CD4-positive, alpha-beta T cell treated with Interleukin-12 subunit alpha and Interleukin-12 subunit beta, for 1 hour (primary cell): Measurements from ENCODE around the gene BSND.

Experiments used
- DNase-seq: peaks from one replicate; pipeline ENCODE4 v3.0.0-alpha.2; 2020

BSND gene

GRCh38 chr1:54994355-54994990, 4.3 kb upstream of the BSND start:
- no peak for DNase-seq

- DNase-seq, result no peak
Observed at GRCh38 chr1:54995013-54995760, 3.5 kb upstream of the BSND start.

GRCh38 chr1:54995835-54996234, 2.9 kb upstream of the BSND start:
- DNase-seq, result peak; percentile 63

- peak; percentile 82 for DNase-seq
Observed at GRCh38 chr1:54996359-54996868, 2.3 kb upstream of the BSND start.

- no peak for DNase-seq
Observed at GRCh38 chr1:54996869-54997710, 1.6 kb upstream of the BSND start.

- no peak for DNase-seq
Observed at GRCh38 chr1:54997711-54997986, 1.1 kb upstream of the BSND start.

GRCh38 chr1:54998100-54998499, 633 bp upstream of the BSND start:
- no peak for DNase-seq

- DNase-seq, result no peak
Observed at GRCh38 chr1:55000110-55001085, 1.7 kb downstream of the BSND start.

- DNase-seq, result no peak
Observed at GRCh38 chr1:55001311-55001710, 2.6 kb downstream of the BSND start.

- no peak for DNase-seq
Observed at GRCh38 chr1:55002686-55003085, 4.0 kb downstream of the BSND start.

GRCh38 chr1:55005351-55006140, 6.8 kb downstream of the BSND start:
- DNase-seq, result no peak

GRCh38 chr1:55006931-55007330, 8.2 kb downstream of the BSND start:
- DNase-seq, result no peak

GRCh38 chr1:55007625-55008024, 8.9 kb downstream of the BSND start:
- no peak for DNase-seq

- DNase-seq, result no peak
Observed at GRCh38 chr1:55010194-55010886, 11.6 kb downstream of the BSND start.

- DNase-seq, result no peak
Observed at GRCh38 chr1:55010887-55011217, 12.1 kb downstream of the BSND start.

GRCh38 chr1:55012661-55013060, 13.9 kb downstream of the BSND start:
- no peak for DNase-seq

GRCh38 chr1:55015123-55015522, 16.4 kb downstream of the BSND start:
- no peak for DNase-seq

- DNase-seq, result no peak
Observed at GRCh38 chr1:55015731-55016620, 17.2 kb downstream of the BSND start.

GRCh38 chr1:55018395-55018794, 19.7 kb downstream of the BSND start:
- DNase-seq, result no peak

GRCh38 chr1:55021942-55022546, 23.3 kb downstream of the BSND start:
- peak; percentile 52 for DNase-seq
